Measurements from ENCODE around the gene GRIA1.

The GRIA1 gene

GRCh38 chr5:153780876-153781705 lies 290.6 kb downstream of the GRIA1 start:
- no peak for DNase-seq (ENCODE audit: low read depth)

GRCh38 chr5:153782589-153783361 lies 292.3 kb downstream of the GRIA1 start:
- DNase-seq (ENCODE audit: low read depth) = no peak

- DNase-seq (ENCODE audit: low read depth) = no peak
Observed at GRCh38 chr5:153783362-153783658, 292.8 kb downstream of the GRIA1 start.

GRCh38 chr5:153784277-153784676 lies 293.8 kb downstream of the GRIA1 start:
- no peak for DNase-seq (ENCODE audit: low read depth)

- DNase-seq (ENCODE audit: low read depth) = no peak
Observed at GRCh38 chr5:153791339-153791738, 300.9 kb downstream of the GRIA1 start.

- no peak for DNase-seq (ENCODE audit: low read depth)
Observed at GRCh38 chr5:153792305-153792704, 301.8 kb downstream of the GRIA1 start.

GRCh38 chr5:153793699-153794098 lies 303.2 kb downstream of the GRIA1 start:
- DNase-seq (ENCODE audit: low read depth) = no peak

GRCh38 chr5:153794327-153794726 lies 303.9 kb downstream of the GRIA1 start:
- DNase-seq (ENCODE audit: low read depth) = no peak

GRCh38 chr5:153796527-153796926 lies 306.1 kb downstream of the GRIA1 start:
- DNase-seq (ENCODE audit: low read depth) = no peak

- DNase-seq (ENCODE audit: low read depth) = no peak
Observed at GRCh38 chr5:153797484-153797883, 307.0 kb downstream of the GRIA1 start.

GRCh38 chr5:153798830-153799229 lies 308.4 kb downstream of the GRIA1 start:
- DNase-seq (ENCODE audit: low read depth) = no peak

- no peak for DNase-seq (ENCODE audit: low read depth)
Observed at GRCh38 chr5:153799466-153799865, 309.0 kb downstream of the GRIA1 start.

GRCh38 chr5:153802050-153802821 lies 311.8 kb downstream of the GRIA1 start:
- DNase-seq (ENCODE audit: low read depth) = no peak

- no peak for DNase-seq (ENCODE audit: low read depth)
Observed at GRCh38 chr5:153807801-153808200, 317.3 kb downstream of the GRIA1 start.

GRCh38 chr5:153809166-153809565 lies 318.7 kb downstream of the GRIA1 start:
- DNase-seq (ENCODE audit: low read depth) = no peak

GRCh38 chr5:153813901-153814300 lies 323.4 kb downstream of the GRIA1 start:
- DNase-seq (ENCODE audit: low read depth) = no peak

- no peak for DNase-seq (ENCODE audit: low read depth)
Observed at GRCh38 chr5:153816870-153817269, 326.4 kb downstream of the GRIA1 start.

GRCh38 chr5:153818626-153819025 lies 328.2 kb downstream of the GRIA1 start:
- DNase-seq (ENCODE audit: low read depth) = no peak

- DNase-seq (ENCODE audit: low read depth) = no peak
Observed at GRCh38 chr5:153823036-153823435, 332.6 kb downstream of the GRIA1 start.

GRCh38 chr5:153824909-153825308 lies 334.4 kb downstream of the GRIA1 start:
- no peak for DNase-seq (ENCODE audit: low read depth)

- DNase-seq (ENCODE audit: low read depth) = no peak
Observed at GRCh38 chr5:153827397-153827796, 336.9 kb downstream of the GRIA1 start.

GRCh38 chr5:153829510-153830065 lies 339.1 kb downstream of the GRIA1 start:
- DNase-seq (ENCODE audit: low read depth) = no peak

All from T-helper 22 cell (primary cell).